ENCODE results near the gene LIME1. TPM values are rescaled to one million over a fixed set of nuclear protein-coding genes. Genes with fewer than 3 reads are reported as not detected.

LIME1 gene
- total and polyA plus RNA-seq, 2 of the 8 experiments (the other 6 are each of a cell fraction or from before 2014, with no cell fraction given), result 4.5 to 5.9 TPM

DNA sequence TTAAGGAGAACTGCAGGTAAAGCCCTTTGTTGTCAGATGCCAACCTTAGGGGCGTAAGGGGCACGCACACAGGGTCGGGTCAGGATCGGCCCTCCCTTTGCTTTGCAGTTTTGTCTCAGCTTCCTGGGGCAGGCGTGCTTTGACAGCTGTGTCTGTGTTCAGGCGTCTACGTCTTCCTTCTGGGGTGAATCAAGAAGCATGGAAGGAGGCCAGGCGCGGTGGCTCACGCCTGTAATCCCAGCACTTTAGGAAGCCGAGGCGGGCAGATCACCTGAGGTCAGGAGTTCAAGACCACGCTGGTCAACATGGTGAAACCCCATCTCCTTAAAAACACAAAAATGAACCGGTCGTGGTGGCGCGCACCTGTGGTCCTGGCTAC lies 27.3 kb upstream of the LIME1 start:
- Histone ChIP-seq H3K56ac (replicated peaks; ENCODE audit: insufficient read length, low read depth, low read length) (no peak overlapping the region), H4K20me1 (replicated peaks in 1 of 2; ENCODE audit: control insufficient read depth in 1 of 2, insufficient read depth in 2 of 2, low read length in 2 of 2) (peaks cover 6 to 16% of the 10 kb centered on the region in 2 experiments), H3K4ac (replicated peaks; ENCODE audit: insufficient read length, low read depth, low read length) (no peak overlapping the region), H3K14ac (ENCODE audit: insufficient read length) (no peak overlapping the region), H3K79me1 (ENCODE audit: low read depth, low read length) (peaks cover 10% of the 10 kb centered on the region; the same call in 1 of the 2 replicates), H4K91ac (replicated peaks; ENCODE audit: insufficient read length, low read length) (no peak overlapping the region), H2BK120ac (replicated peaks; ENCODE audit: low read depth, low read length) (no peak overlapping the region), H3K4me3 (ENCODE audit: extremely low read depth in 1 of 4, insufficient read depth in 2 of 4, low read depth in 3 of 4, low read length in 4 of 4) (peak overlapping the region in 1 of 4 experiments; percentile 88; a peak in 2 of 8 replicates), H4K5ac (ENCODE audit: insufficient read length, low read depth, low read length) (no peak overlapping the region), H2BK15ac (ENCODE audit: low read length) (no peak overlapping the region), H3K4me2 (ENCODE audit: insufficient read depth in 1 of 2, low read depth in 2 of 2, low read length in 2 of 2) (peak overlapping the region; percentile 80 to 97), H2BK12ac (ENCODE audit: low read depth, low read length) (no peak overlapping the region), H3K27ac (ENCODE audit: low read depth, low read length) (no peak overlapping the region), H3K18ac (ENCODE audit: extremely low read depth, low read length) (no peak overlapping the region), H2AFZ (ENCODE audit: low read length) (no peak overlapping the region), H2AK5ac (ENCODE audit: low read depth, low read length) (peak overlapping the region; percentile 13; the same call in 1 of the 2 replicates), H3K4me1 (replicated peaks in 1 of 4; ENCODE audit: control insufficient read depth in 3 of 4, insufficient read depth in 4 of 4, low read length in 3 of 4) (peaks cover 0 to 11% (median 6%) of the 10 kb centered on the region in 4 experiments; a peak in 5 of 7 replicates), H3K23me2 (ENCODE audit: low read depth, low read length) (peaks cover 5% of the 10 kb centered on the region; the same call in 1 of the 2 replicates), H3K9ac (replicated peaks in 1 of 4; ENCODE audit: extremely low read depth in 1 of 4, low read depth in 3 of 4, low read length in 3 of 4) (no peak overlapping the region), H3K9me3 (ENCODE audit: insufficient read depth in 2 of 2, low read depth in 1 of 2, low read length in 1 of 2) (no peaks in the 10 kb centered on the region), H3K36me3 (ENCODE audit: control insufficient read depth in 2 of 4, insufficient read depth in 4 of 4, low read length in 3 of 4) (peaks cover 7 to 33% (median 12%) of the 10 kb centered on the region in 4 experiments), H3K79me2 (ENCODE audit: control insufficient read depth in 1 of 2, insufficient read depth in 2 of 2, low read length in 2 of 2) (peaks cover 0 to 55% of the 10 kb centered on the region in 2 experiments; a peak in 3 of 4 replicates), H3K23ac (ENCODE audit: insufficient read length) (no peak overlapping the region), H3K27me3 (replicated peaks in 1 of 4; ENCODE audit: control insufficient read depth in 3 of 4, extremely low read depth in 1 of 4, insufficient read depth in 3 of 4, low read length in 3 of 4) (no peaks in the 10 kb centered on the region), H4K8ac (ENCODE audit: extremely low read depth, insufficient read depth, low read length) (peak overlapping the region; percentile 28; the same call in 1 of the 2 replicates), H2BK5ac (ENCODE audit: low read depth, low read length) (no peak overlapping the region), H2BK20ac (ENCODE audit: low read length) (no peak overlapping the region)
- FAIRE-seq (no peak), DNase-seq (ENCODE audit: low read depth in 1 of 2, low spot score in 2 of 2) (no peak)
- CTCF ChIA-PET (ENCODE audit: partially characterized antibody), result interaction anchor here (0.6 to 2.4 kb wide), 6 partner anchors 14 to 265 kb away, joined by 3 to 8 read pairs (median 5); no protein-coding TSS in a partner anchor
- POLR2A ChIA-PET (ENCODE audit: partially characterized antibody), result interaction anchor here (0.7 to 2.7 kb wide), 6 partner anchors 10 to 156 kb away, joined by 3 to 16 read pairs (median 7); partner anchors contain the start of genes LIME1, RTEL1, SLC2A4RG and TNFRSF6B
- WGBS, 2 experiments (ENCODE audit: extremely low coverage in 1 of 2, insufficient coverage in 1 of 2, insufficient read length in 1 of 2, insufficient replicate concordance in 2 of 2, low coverage in 1 of 2, low lambda C conversion rate in 2 of 2, missing lambda C conversion rate in 1 of 2), result 90% methylated on average over 14 of the region's 17 CpGs; no CpG with 5 or more reads in 1 of the 2 experiments
- TF ChIP-seq TBP (IDR thresholded peaks at IDR 0.05; ENCODE audit: low read depth, low read length), result no peak
- no peak for TF ChIP-seq POLR2AphosphoS5 (IDR thresholded peaks at IDR 0.05; ENCODE audit: low read depth, low read length)
- TF ChIP-seq CBX5 (IDR thresholded peaks at IDR 0.05; ENCODE audit: low read depth, low read length), result no peak
- no peak for TF ChIP-seq BACH1 (IDR thresholded peaks at IDR 0.05; ENCODE audit: low read length)
- no peak for TF ChIP-seq NRF1 (IDR thresholded peaks at IDR 0.05; ENCODE audit: low read depth, low read length)
- TF ChIP-seq ZNF274 (IDR thresholded peaks at IDR 0.05; ENCODE audit: borderline replicate concordance, extremely low read depth, low read length), result no peak
- TF ChIP-seq, protein P1, sequence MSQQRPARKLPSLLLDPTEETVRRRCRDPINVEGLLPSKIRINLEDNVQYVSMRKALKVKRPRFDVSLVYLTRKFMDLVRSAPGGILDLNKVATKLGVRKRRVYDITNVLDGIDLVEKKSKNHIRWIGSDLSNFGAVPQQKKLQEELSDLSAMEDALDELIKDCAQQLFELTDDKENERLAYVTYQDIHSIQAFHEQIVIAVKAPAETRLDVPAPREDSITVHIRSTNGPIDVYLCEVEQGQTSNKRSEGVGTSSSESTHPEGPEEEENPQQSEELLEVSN (IDR thresholded peaks at IDR 0.05), result no peak
- TF ChIP-seq BCL11A (IDR thresholded peaks at IDR 0.05; ENCODE audit: low read depth in 2 of 2, low read length in 2 of 2), result no peak
- no peak for TF ChIP-seq RBBP5 (IDR thresholded peaks at IDR 0.05; ENCODE audit: borderline replicate concordance, low read depth, low read length)
- no peak for TF ChIP-seq CHD2 (IDR thresholded peaks at IDR 0.05; ENCODE audit: low read length)
